WTC11 (cell line): Measurements from ENCODE around the gene CD4. TPM values are rescaled to one million over a fixed set of nuclear protein-coding genes. Genes with fewer than 3 reads are reported as not detected.

Experiments
- ATAC-seq: fragments of 200-7000 bp; cut with Tn5 transposase; 2 replicates; pipeline ENCODE4 v1.10.0; 2021; ENCODE audit warnings: mild to moderate bottlenecking, moderate library complexity
- CTCF ChIA-PET: fragments of 300-600 bp; sonication (Branson Sonifier 250); formaldehyde crosslinking; loops from one replicate; lab custom pipeline; 2021; ENCODE audit warnings: antibody characterized with exemption; lab: Charles Lee
- POLR2A ChIA-PET: fragments of 350-600 bp; sonication (Branson Sonifier 250); formaldehyde crosslinking; loops from one replicate; lab custom pipeline; 2021; ENCODE audit warnings: antibody characterized with exemption; lab: Charles Lee
- DNase-seq: peaks from one replicate; pipeline ENCODE4 v3.0.0; 2021; ENCODE audit warnings: low spot score
- H3K27ac Mint-ChIP-seq: 2 replicates; pipeline ENCODE4 v1.8.0; 2021; ENCODE audit warnings: mixed read lengths
- H3K27me3 Mint-ChIP-seq: 2 replicates; pipeline ENCODE4 v1.8.0; 2021; ENCODE audit warnings: low read depth, mild to moderate bottlenecking, moderate library complexity, mixed read lengths
- H3K36me3 Mint-ChIP-seq: 2 replicates; pipeline ENCODE4 v1.8.0; 2021; ENCODE audit warnings: mixed read lengths
- H3K4me1 Mint-ChIP-seq: 2 replicates; pipeline ENCODE4 v1.8.0; 2022; ENCODE audit warnings: mixed read lengths
- H3K4me3 Mint-ChIP-seq: 2 replicates; pipeline ENCODE4 v1.8.0; 2021; ENCODE audit warnings: mild to moderate bottlenecking, moderate library complexity, mixed read lengths
- H3K9me3 Mint-ChIP-seq: 2 replicates; pipeline ENCODE4 v1.8.0; 2021; ENCODE audit warnings: mixed read lengths
- CBFB ChIP-seq: sonication (generic); formaldehyde crosslinking; IDR thresholded peaks from 2 replicates; pipeline ENCODE4 v1.8.1; 2022; ENCODE audit warnings: mild to moderate bottlenecking, low read depth, missing genetic modification reagents
- CREM ChIP-seq: sonication (generic); formaldehyde crosslinking; IDR thresholded peaks from 2 replicates; pipeline ENCODE4 v1.8.1; 2022; ENCODE audit warnings: mild to moderate bottlenecking, missing genetic modification reagents, moderate library complexity
- JAZF1 ChIP-seq: fragments of 250-450 bp; sonication (Bioruptor Pico); IDR thresholded peaks from 2 replicates; pipeline ENCODE4 v1.9.0; 2021; ENCODE audit warnings: moderate library complexity, mild to moderate bottlenecking, inconsistent platforms
- KAT7 ChIP-seq: sonication (generic); formaldehyde crosslinking; IDR thresholded peaks from 2 replicates; pipeline ENCODE4 v1.8.1; 2023; ENCODE audit warnings: missing genetic modification reagents, mild to moderate bottlenecking, borderline replicate concordance
- MYBL2 ChIP-seq: sonication (generic); formaldehyde crosslinking; IDR thresholded peaks from 2 replicates; pipeline ENCODE4 v1.8.1; 2023; ENCODE audit warnings: mild to moderate bottlenecking, moderate library complexity, missing genetic modification reagents
- NFATC4 ChIP-seq: fragments of 250-450 bp; sonication (Bioruptor Pico); IDR thresholded peaks from 2 replicates; pipeline ENCODE4 v1.9.0; 2021; ENCODE audit warnings: mild to moderate bottlenecking
- NFE2L1 ChIP-seq: sonication (generic); formaldehyde crosslinking; IDR thresholded peaks from 2 replicates; pipeline ENCODE4 v1.8.1; 2023; ENCODE audit warnings: missing genetic modification reagents
- PRRX2 ChIP-seq: fragments of 250-450 bp; sonication (Bioruptor Pico); IDR thresholded peaks from 2 replicates; pipeline ENCODE4 v1.8.0; 2021; ENCODE audit warnings: mild to moderate bottlenecking
- SOX15 ChIP-seq: fragments of 250-450 bp; sonication (Bioruptor Pico); IDR thresholded peaks from 2 replicates; pipeline ENCODE4 v1.9.0; 2021; ENCODE audit warnings: mild to moderate bottlenecking
- ZNF232 ChIP-seq: sonication (generic); formaldehyde crosslinking; IDR thresholded peaks from 2 replicates; pipeline ENCODE4 v1.8.0; 2022; ENCODE audit warnings: mild to moderate bottlenecking, missing genetic modification reagents
- ZNF317 ChIP-seq: sonication (generic); formaldehyde crosslinking; IDR thresholded peaks from 2 replicates; pipeline ENCODE4 v1.8.1; 2023; ENCODE audit warnings: low read depth, mild to moderate bottlenecking, moderate library complexity, missing genetic modification reagents, borderline replicate concordance
- total RNA-seq: library from RNA; stranded (reverse); gene quantifications from 3 replicates; pipeline ENCODE4 v1.2.3, GENCODE V29; 2021
- TF ChIP-seq, protein P1 (sequence below): sonication (generic); formaldehyde crosslinking; conservative IDR thresholded peaks from 2 replicates; pipeline ENCODE4 v1.8.1; 2022; ENCODE audit warnings: mild to moderate bottlenecking, missing genetic modification reagents
- TF ChIP-seq, protein P2 (sequence below): fragments of 250-450 bp; sonication (Bioruptor Pico); IDR thresholded peaks from 2 replicates; pipeline ENCODE4 v1.8.0; 2021; ENCODE audit warnings: mild to moderate bottlenecking
- TF ChIP-seq, protein P3 (sequence below): sonication (generic); formaldehyde crosslinking; IDR thresholded peaks from 2 replicates; pipeline ENCODE4 v1.8.0; 2022; ENCODE audit warnings: missing genetic modification reagents
- TF ChIP-seq, protein P4 (sequence below): sonication (generic); formaldehyde crosslinking; IDR thresholded peaks from 2 replicates; pipeline ENCODE4 v1.8.1; 2022; ENCODE audit warnings: missing genetic modification reagents, borderline replicate concordance
- TF ChIP-seq, protein P5 (sequence below): sonication (generic); formaldehyde crosslinking; IDR thresholded peaks from 2 replicates; pipeline ENCODE4 v1.8.0; 2022; ENCODE audit warnings: mild to moderate bottlenecking, missing genetic modification reagents
- TF ChIP-seq, protein P6 (sequence below): fragments of 200-600 bp; IDR thresholded peaks from 2 replicates; pipeline ENCODE4 v1.8.0; 2022; ENCODE audit warnings: antibody characterized with exemption
- TF ChIP-seq, protein P7 (sequence below): sonication (generic); formaldehyde crosslinking; IDR thresholded peaks from 2 replicates; pipeline ENCODE4 v1.8.1; 2023; ENCODE audit warnings: mild to moderate bottlenecking, missing genetic modification reagents
- TF ChIP-seq, protein P8 (sequence below): fragments of 250-450 bp; sonication (Bioruptor Pico); IDR thresholded peaks from 2 replicates; pipeline ENCODE4 v1.9.0; 2021; ENCODE audit warnings: mild to moderate bottlenecking, borderline replicate concordance

Gene CD4
- total RNA-seq, 1 experiment from 2014 or later, result 2.5 TPM

DNA sequence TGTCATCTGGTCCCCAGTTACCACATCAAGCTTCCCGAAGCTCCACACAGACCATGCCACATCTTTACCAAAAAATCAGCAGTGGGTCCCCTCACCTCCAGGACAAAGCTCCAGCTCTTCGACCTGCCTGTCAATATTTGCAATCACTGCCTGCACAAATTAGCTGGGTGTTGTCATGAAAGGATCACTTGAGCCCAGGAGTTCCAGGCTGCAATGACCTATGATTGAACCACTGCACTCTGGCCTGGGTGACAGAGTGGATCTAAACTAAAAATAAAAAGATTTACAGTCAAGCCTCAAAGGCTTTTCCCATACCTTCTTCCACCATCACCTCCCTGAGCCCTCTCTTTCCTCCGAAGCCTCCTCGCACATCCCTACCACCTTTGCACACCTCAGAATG lies 7.2 kb downstream of the CD4 start:
- POLR2A ChIA-PET, result interaction anchor here (1.2 kb wide), 1 partner anchor 25 kb away, joined by 4 read pairs; no protein-coding TSS in a partner anchor
- TF ChIP-seq, protein P1, sequence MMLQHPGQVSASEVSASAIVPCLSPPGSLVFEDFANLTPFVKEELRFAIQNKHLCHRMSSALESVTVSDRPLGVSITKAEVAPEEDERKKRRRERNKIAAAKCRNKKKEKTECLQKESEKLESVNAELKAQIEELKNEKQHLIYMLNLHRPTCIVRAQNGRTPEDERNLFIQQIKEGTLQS, result no peak
- TF ChIP-seq, protein P2, sequence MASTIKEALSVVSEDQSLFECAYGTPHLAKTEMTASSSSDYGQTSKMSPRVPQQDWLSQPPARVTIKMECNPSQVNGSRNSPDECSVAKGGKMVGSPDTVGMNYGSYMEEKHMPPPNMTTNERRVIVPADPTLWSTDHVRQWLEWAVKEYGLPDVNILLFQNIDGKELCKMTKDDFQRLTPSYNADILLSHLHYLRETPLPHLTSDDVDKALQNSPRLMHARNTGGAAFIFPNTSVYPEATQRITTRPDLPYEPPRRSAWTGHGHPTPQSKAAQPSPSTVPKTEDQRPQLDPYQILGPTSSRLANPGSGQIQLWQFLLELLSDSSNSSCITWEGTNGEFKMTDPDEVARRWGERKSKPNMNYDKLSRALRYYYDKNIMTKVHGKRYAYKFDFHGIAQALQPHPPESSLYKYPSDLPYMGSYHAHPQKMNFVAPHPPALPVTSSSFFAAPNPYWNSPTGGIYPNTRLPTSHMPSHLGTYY, result no peak
- TF ChIP-seq NFE2L1 (CRISPR knock-in tag) (no peak), JAZF1 (no peak), MYBL2 (CRISPR knock-in tag) (no peak), ZNF232 (no peak)
- TF ChIP-seq, protein P3, sequence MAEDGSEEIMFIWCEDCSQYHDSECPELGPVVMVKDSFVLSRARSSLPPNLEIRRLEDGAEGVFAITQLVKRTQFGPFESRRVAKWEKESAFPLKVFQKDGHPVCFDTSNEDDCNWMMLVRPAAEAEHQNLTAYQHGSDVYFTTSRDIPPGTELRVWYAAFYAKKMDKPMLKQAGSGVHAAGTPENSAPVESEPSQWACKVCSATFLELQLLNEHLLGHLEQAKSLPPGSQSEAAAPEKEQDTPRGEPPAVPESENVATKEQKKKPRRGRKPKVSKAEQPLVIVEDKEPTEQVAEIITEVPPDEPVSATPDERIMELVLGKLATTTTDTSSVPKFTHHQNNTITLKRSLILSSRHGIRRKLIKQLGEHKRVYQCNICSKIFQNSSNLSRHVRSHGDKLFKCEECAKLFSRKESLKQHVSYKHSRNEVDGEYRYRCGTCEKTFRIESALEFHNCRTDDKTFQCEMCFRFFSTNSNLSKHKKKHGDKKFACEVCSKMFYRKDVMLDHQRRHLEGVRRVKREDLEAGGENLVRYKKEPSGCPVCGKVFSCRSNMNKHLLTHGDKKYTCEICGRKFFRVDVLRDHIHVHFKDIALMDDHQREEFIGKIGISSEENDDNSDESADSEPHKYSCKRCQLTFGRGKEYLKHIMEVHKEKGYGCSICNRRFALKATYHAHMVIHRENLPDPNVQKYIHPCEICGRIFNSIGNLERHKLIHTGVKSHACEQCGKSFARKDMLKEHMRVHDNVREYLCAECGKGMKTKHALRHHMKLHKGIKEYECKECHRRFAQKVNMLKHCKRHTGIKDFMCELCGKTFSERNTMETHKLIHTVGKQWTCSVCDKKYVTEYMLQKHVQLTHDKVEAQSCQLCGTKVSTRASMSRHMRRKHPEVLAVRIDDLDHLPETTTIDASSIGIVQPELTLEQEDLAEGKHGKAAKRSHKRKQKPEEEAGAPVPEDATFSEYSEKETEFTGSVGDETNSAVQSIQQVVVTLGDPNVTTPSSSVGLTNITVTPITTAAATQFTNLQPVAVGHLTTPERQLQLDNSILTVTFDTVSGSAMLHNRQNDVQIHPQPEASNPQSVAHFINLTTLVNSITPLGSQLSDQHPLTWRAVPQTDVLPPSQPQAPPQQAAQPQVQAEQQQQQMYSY (CRISPR knock-in tag), result no peak
- H3K36me3 Mint-ChIP-seq, result no peaks in the 10 kb centered on the region
- H3K4me1 Mint-ChIP-seq, result peaks cover 7% of the 10 kb centered on the region
- no peak overlapping the region for H3K27ac Mint-ChIP-seq
- CTCF ChIA-PET, result interaction anchor here (1.0 to 1.6 kb wide), 2 partner anchors 28 to 30 kb away, joined by 5 to 6 read pairs; partner anchors contain the start of gene PTMS
- ATAC-seq (no peak), DNase-seq (no peak)
- no peaks in the 10 kb centered on the region for H3K9me3 Mint-ChIP-seq
- H3K27me3 Mint-ChIP-seq, result peaks cover 27% of the 10 kb centered on the region
- no peak overlapping the region for H3K4me3 Mint-ChIP-seq

DNA sequence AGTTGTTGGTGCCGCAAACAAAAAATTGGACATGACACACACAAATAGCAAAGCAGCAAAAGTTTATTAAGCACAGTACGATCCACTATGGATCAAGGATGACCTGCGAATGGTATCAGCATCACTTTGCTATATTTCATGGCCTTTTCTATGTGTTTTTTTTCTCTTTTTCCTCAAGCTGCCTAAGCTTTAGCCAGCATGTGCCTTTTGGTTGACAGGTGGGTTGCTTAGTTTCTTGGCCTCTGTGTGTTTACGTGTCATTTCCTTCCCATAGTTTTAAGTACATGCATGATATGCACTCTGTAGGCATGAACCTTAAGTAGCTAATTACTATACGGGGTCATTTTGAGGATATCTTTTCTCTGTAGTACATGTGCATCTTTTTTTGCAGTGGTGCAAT lies 9.8 kb downstream of the CD4 start:
- Mint-ChIP-seq H3K36me3 (peaks cover 2% of the 10 kb centered on the region), H3K27ac (no peak overlapping the region), H3K9me3 (peaks cover 2% of the 10 kb centered on the region), H3K27me3 (peaks cover 19% of the 10 kb centered on the region), H3K4me1 (peaks cover 2% of the 10 kb centered on the region; the same call in 1 of the 2 replicates), H3K4me3 (no peak overlapping the region)
- ATAC-seq, result no peak
- no peak for DNase-seq
- CTCF ChIA-PET, result interaction anchor here (1.2 to 1.5 kb wide), 2 partner anchors 26 to 45 kb away, joined by 3 read pairs; no protein-coding TSS in a partner anchor
- POLR2A ChIA-PET, result no interaction called here
- TF ChIP-seq, protein P4, sequence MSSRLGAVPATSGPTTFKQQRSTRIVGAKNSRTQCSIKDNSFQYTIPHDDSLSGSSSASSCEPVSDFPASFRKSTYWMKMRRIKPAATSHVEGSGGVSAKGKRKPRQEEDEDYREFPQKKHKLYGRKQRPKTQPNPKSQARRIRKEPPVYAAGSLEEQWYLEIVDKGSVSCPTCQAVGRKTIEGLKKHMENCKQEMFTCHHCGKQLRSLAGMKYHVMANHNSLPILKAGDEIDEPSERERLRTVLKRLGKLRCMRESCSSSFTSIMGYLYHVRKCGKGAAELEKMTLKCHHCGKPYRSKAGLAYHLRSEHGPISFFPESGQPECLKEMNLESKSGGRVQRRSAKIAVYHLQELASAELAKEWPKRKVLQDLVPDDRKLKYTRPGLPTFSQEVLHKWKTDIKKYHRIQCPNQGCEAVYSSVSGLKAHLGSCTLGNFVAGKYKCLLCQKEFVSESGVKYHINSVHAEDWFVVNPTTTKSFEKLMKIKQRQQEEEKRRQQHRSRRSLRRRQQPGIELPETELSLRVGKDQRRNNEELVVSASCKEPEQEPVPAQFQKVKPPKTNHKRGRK (CRISPR knock-in tag), result no peak
- TF ChIP-seq ZNF232, result no peak
- TF ChIP-seq, protein P5, sequence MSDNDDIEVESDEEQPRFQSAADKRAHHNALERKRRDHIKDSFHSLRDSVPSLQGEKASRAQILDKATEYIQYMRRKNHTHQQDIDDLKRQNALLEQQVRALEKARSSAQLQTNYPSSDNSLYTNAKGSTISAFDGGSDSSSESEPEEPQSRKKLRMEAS (CRISPR knock-in tag), result no peak
- TF ChIP-seq, protein P6, sequence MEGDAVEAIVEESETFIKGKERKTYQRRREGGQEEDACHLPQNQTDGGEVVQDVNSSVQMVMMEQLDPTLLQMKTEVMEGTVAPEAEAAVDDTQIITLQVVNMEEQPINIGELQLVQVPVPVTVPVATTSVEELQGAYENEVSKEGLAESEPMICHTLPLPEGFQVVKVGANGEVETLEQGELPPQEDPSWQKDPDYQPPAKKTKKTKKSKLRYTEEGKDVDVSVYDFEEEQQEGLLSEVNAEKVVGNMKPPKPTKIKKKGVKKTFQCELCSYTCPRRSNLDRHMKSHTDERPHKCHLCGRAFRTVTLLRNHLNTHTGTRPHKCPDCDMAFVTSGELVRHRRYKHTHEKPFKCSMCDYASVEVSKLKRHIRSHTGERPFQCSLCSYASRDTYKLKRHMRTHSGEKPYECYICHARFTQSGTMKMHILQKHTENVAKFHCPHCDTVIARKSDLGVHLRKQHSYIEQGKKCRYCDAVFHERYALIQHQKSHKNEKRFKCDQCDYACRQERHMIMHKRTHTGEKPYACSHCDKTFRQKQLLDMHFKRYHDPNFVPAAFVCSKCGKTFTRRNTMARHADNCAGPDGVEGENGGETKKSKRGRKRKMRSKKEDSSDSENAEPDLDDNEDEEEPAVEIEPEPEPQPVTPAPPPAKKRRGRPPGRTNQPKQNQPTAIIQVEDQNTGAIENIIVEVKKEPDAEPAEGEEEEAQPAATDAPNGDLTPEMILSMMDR, result no peak
- TF ChIP-seq, protein P7, sequence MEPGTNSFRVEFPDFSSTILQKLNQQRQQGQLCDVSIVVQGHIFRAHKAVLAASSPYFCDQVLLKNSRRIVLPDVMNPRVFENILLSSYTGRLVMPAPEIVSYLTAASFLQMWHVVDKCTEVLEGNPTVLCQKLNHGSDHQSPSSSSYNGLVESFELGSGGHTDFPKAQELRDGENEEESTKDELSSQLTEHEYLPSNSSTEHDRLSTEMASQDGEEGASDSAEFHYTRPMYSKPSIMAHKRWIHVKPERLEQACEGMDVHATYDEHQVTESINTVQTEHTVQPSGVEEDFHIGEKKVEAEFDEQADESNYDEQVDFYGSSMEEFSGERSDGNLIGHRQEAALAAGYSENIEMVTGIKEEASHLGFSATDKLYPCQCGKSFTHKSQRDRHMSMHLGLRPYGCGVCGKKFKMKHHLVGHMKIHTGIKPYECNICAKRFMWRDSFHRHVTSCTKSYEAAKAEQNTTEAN (CRISPR knock-in tag), result no peak
- TF ChIP-seq, protein P8, sequence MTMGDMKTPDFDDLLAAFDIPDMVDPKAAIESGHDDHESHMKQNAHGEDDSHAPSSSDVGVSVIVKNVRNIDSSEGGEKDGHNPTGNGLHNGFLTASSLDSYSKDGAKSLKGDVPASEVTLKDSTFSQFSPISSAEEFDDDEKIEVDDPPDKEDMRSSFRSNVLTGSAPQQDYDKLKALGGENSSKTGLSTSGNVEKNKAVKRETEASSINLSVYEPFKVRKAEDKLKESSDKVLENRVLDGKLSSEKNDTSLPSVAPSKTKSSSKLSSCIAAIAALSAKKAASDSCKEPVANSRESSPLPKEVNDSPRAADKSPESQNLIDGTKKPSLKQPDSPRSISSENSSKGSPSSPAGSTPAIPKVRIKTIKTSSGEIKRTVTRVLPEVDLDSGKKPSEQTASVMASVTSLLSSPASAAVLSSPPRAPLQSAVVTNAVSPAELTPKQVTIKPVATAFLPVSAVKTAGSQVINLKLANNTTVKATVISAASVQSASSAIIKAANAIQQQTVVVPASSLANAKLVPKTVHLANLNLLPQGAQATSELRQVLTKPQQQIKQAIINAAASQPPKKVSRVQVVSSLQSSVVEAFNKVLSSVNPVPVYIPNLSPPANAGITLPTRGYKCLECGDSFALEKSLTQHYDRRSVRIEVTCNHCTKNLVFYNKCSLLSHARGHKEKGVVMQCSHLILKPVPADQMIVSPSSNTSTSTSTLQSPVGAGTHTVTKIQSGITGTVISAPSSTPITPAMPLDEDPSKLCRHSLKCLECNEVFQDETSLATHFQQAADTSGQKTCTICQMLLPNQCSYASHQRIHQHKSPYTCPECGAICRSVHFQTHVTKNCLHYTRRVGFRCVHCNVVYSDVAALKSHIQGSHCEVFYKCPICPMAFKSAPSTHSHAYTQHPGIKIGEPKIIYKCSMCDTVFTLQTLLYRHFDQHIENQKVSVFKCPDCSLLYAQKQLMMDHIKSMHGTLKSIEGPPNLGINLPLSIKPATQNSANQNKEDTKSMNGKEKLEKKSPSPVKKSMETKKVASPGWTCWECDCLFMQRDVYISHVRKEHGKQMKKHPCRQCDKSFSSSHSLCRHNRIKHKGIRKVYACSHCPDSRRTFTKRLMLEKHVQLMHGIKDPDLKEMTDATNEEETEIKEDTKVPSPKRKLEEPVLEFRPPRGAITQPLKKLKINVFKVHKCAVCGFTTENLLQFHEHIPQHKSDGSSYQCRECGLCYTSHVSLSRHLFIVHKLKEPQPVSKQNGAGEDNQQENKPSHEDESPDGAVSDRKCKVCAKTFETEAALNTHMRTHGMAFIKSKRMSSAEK (CRISPR knock-in tag), result no peak
- TF ChIP-seq CBFB (CRISPR knock-in tag), result no peak
- TF ChIP-seq ZNF317, result no peak
- no peak for TF ChIP-seq CREM
- TF ChIP-seq, protein P2, result no peak
- TF ChIP-seq NFATC4 (CRISPR knock-in tag), result no peak
- no peak for TF ChIP-seq KAT7 (CRISPR knock-in tag)
- no peak for TF ChIP-seq SOX15 (CRISPR knock-in tag)
- no peak for TF ChIP-seq PRRX2 (CRISPR knock-in tag)
